ENCODE results near the gene ADGRB3.

DNA sequence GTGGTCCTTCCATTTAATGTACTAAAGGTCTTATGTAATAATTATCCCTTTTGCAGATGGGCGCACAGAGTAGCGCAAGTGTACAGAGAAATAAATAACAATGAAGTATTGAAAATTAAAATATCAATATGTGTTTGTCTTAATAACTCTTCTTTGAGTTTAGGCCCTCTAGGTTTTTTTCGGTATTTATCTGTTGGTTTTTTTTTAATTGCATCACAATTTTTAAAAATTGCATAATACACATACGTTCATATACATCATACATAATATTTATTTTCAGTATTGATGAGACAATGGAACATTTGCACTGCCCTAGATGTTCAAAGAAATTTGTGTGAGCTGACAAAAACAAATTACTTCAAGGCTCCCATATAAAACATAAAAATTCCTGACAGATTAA, 15.1 kb downstream of the ADGRB3 start:
- TF ChIP-seq CTCF (IDR thresholded peaks at IDR 0.05) (no peak), POLR2A (IDR thresholded peaks at IDR 0.05) (no peak)
